Activated naive CD4-positive, alpha-beta T cell treated with anti-CD3 and anti-CD28 coated beads for 36 hours (primary cell): ENCODE data around the gene BET1. TPM values are rescaled to one million over a fixed set of nuclear protein-coding genes. Genes with fewer than 3 reads are reported as not detected.
A peak's percentile ranks its signal among the peaks of the same experiment; 100 is the strongest.
"Not testable (repeated sequence)": the region's sequence is repeated elsewhere in the genome, so short reads cannot be mapped to it uniquely, and the experiment has no call there.

Experiments used
- CTCF ChIA-PET: fragments of 350-600 bp; sonication (Branson Sonifier 250); formaldehyde crosslinking; loops from one replicate; lab custom pipeline; 2021; ENCODE audit warnings: antibody characterized with exemption; lab: Charles Lee
- DNase-seq: peaks from one replicate; pipeline ENCODE4 v3.0.0-alpha.2; 2020
- H3K27ac Mint-ChIP-seq: one replicate; pipeline ENCODE4 v1.8.0; 2021; ENCODE audit warnings: mild to moderate bottlenecking, mixed read lengths
- H3K27me3 Mint-ChIP-seq: one replicate; pipeline ENCODE4 v1.8.0; 2021; ENCODE audit warnings: low read depth, mixed read lengths
- H3K36me3 Mint-ChIP-seq: one replicate; pipeline ENCODE4 v1.8.0; 2021; ENCODE audit warnings: low read depth, mixed read lengths
- H3K4me1 Mint-ChIP-seq: one replicate; pipeline ENCODE4 v1.8.0; 2021; ENCODE audit warnings: low read depth, mixed read lengths
- H3K4me3 Mint-ChIP-seq: one replicate; pipeline ENCODE4 v1.8.0; 2021; ENCODE audit warnings: mild to moderate bottlenecking, moderate library complexity, mixed read lengths
- H3K9me3 Mint-ChIP-seq: one replicate; pipeline ENCODE4 v1.8.0; 2021; ENCODE audit warnings: mixed read lengths
- intact Hi-C: fragments of 100-400 bp; cut with micrococcal nuclease; formaldehyde crosslinking; loops from one replicate; pipeline ENCODE4 v1.15.1; 2023
- total RNA-seq, 2 experiments: library from RNA; stranded (reverse); gene quantifications; one replicate each; pipeline ENCODE4 v1.2.3, GENCODE V29; 2021

BET1 gene
- total RNA-seq, 2 experiments from 2014 or later, result 21.5 to 25.9 TPM

- no peak for DNase-seq
- Mint-ChIP-seq H3K27me3 (peaks cover 17% of the 10 kb centered on the region), H3K4me3 (no peak overlapping the region), H3K27ac (no peak overlapping the region), H3K4me1 (no peaks in the 10 kb centered on the region), H3K9me3 (no peaks in the 10 kb centered on the region), H3K36me3 (no peaks in the 10 kb centered on the region)
- intact Hi-C loops, result no loop called here
- CTCF ChIA-PET, result no interaction called here
Measured at GRCh38 chr7:94040254-94040653, 36.1 kb upstream of the BET1 start.

GRCh38 chr7:94039368-94040035, 35.3 kb upstream of the BET1 start:
- CTCF ChIA-PET, result no interaction called here
- Mint-ChIP-seq H3K27ac (no peak overlapping the region), H3K4me1 (no peaks in the 10 kb centered on the region), H3K27me3 (peaks cover 17% of the 10 kb centered on the region), H3K9me3 (no peaks in the 10 kb centered on the region), H3K36me3 (no peaks in the 10 kb centered on the region), H3K4me3 (no peak overlapping the region)
- intact Hi-C loops, result no loop called here
- no peak for DNase-seq

- Mint-ChIP-seq H3K4me1 (no peaks in the 10 kb centered on the region), H3K9me3 (no peaks in the 10 kb centered on the region), H3K36me3 (no peaks in the 10 kb centered on the region), H3K27me3 (peaks cover 30% of the 10 kb centered on the region), H3K4me3 (no peak overlapping the region), H3K27ac (no peak overlapping the region)
- intact Hi-C loops, result no loop called here
- DNase-seq, result no peak
- CTCF ChIA-PET, result interaction anchor here (0.7 kb wide), 1 partner anchor 9 kb away, joined by 3 read pairs; no protein-coding TSS in a partner anchor
Measured at GRCh38 chr7:94031865-94032264, 27.7 kb upstream of the BET1 start.

GRCh38 chr7:94030634-94031033, 26.5 kb upstream of the BET1 start:
- Mint-ChIP-seq H3K27me3 (peaks cover 36% of the 10 kb centered on the region), H3K9me3 (no peaks in the 10 kb centered on the region), H3K27ac (no peak overlapping the region), H3K4me3 (no peak overlapping the region), H3K4me1 (no peaks in the 10 kb centered on the region), H3K36me3 (peaks cover 1% of the 10 kb centered on the region)
- intact Hi-C loops, result no loop called here
- CTCF ChIA-PET, result no interaction called here
- no peak for DNase-seq

GRCh38 chr7:94029976-94030375, 25.8 kb upstream of the BET1 start:
- intact Hi-C loops, result loop anchor here (10.0 kb wide), 1 partner anchor 595 kb away; no protein-coding TSS in a partner anchor
- no peaks in the 10 kb centered on the region for H3K4me1 Mint-ChIP-seq
- peaks cover 40% of the 10 kb centered on the region for H3K27me3 Mint-ChIP-seq
- H3K27ac Mint-ChIP-seq, result no peak overlapping the region
- DNase-seq, result no peak
- peaks cover 1% of the 10 kb centered on the region for H3K36me3 Mint-ChIP-seq
- H3K9me3 Mint-ChIP-seq, result no peaks in the 10 kb centered on the region
- no peak overlapping the region for H3K4me3 Mint-ChIP-seq
- CTCF ChIA-PET, result no interaction called here

- intact Hi-C loops, result loop anchor here (10.0 kb wide), 1 partner anchor 596 kb away; no protein-coding TSS in a partner anchor
Measured at GRCh38 chr7:94028768-94029167, 24.6 kb upstream of the BET1 start.

GRCh38 chr7:94026619-94027018, 22.5 kb upstream of the BET1 start:
- H3K4me3 Mint-ChIP-seq, H3K27ac Mint-ChIP-seq, H3K36me3 Mint-ChIP-seq, DNase-seq, H3K9me3 Mint-ChIP-seq, H3K4me1 Mint-ChIP-seq: not testable (repeated sequence)
- CTCF ChIA-PET, result interaction anchor here (0.6 kb wide), 1 partner anchor 17 kb away, joined by 4 read pairs; no protein-coding TSS in a partner anchor
- intact Hi-C loops, result loop anchor here (10.0 kb wide), 1 partner anchor 598 kb away; no protein-coding TSS in a partner anchor
- H3K27me3 Mint-ChIP-seq, result peaks cover 33% of the 10 kb centered on the region

More at GRCh38 chr7:94028768-94029167, 24.6 kb upstream of the BET1 start:
- Mint-ChIP-seq H3K4me3 (no peak overlapping the region), H3K4me1 (no peaks in the 10 kb centered on the region), H3K36me3 (peaks cover 1% of the 10 kb centered on the region), H3K9me3 (no peaks in the 10 kb centered on the region), H3K27me3 (peaks cover 40% of the 10 kb centered on the region), H3K27ac (no peak overlapping the region)
- CTCF ChIA-PET, result interaction anchor here (0.7 kb wide), 1 partner anchor 59 kb away, joined by 3 read pairs; no protein-coding TSS in a partner anchor
- no peak for DNase-seq

- DNase-seq, result peak; percentile 50
- CTCF ChIA-PET, result no interaction called here
- intact Hi-C loops, result loop anchor here (1.0 to 10.0 kb wide), 3 partner anchors 18 to 602 kb away; partner anchors contain the start of gene BET1
- H3K27ac Mint-ChIP-seq, result no peak overlapping the region
- peaks cover 1% of the 10 kb centered on the region for H3K36me3 Mint-ChIP-seq
- peaks cover 23% of the 10 kb centered on the region for H3K27me3 Mint-ChIP-seq
- peaks cover 6% of the 10 kb centered on the region for H3K4me1 Mint-ChIP-seq
- H3K4me3 Mint-ChIP-seq, result no peak overlapping the region
- H3K9me3 Mint-ChIP-seq, result peaks cover 2% of the 10 kb centered on the region
Measured at GRCh38 chr7:94022550-94022949, 18.4 kb upstream of the BET1 start.

GRCh38 chr7:94016786-94017185, 12.6 kb upstream of the BET1 start:
- no peak for DNase-seq
- H3K27ac Mint-ChIP-seq, result no peak overlapping the region
- no peaks in the 10 kb centered on the region for H3K9me3 Mint-ChIP-seq
- peaks cover 19% of the 10 kb centered on the region for H3K27me3 Mint-ChIP-seq
- H3K4me3 Mint-ChIP-seq, result no peak overlapping the region
- intact Hi-C loops, result no loop called here
- H3K36me3 Mint-ChIP-seq, result no peaks in the 10 kb centered on the region
- CTCF ChIA-PET, result no interaction called here
- H3K4me1 Mint-ChIP-seq, result peaks cover 2% of the 10 kb centered on the region

- CTCF ChIA-PET, result no interaction called here
- Mint-ChIP-seq H3K36me3 (no peaks in the 10 kb centered on the region), H3K27me3 (peaks cover 18% of the 10 kb centered on the region), H3K27ac (no peak overlapping the region), H3K4me3 (no peak overlapping the region), H3K9me3 (no peaks in the 10 kb centered on the region), H3K4me1 (peaks cover 2% of the 10 kb centered on the region)
- no peak for DNase-seq
- intact Hi-C loops, result no loop called here
Measured at GRCh38 chr7:94015538-94015937, 11.4 kb upstream of the BET1 start.

GRCh38 chr7:94012746-94013145, 8.6 kb upstream of the BET1 start:
- no peak for DNase-seq
- no peaks in the 10 kb centered on the region for H3K9me3 Mint-ChIP-seq
- H3K4me1 Mint-ChIP-seq, result peaks cover 2% of the 10 kb centered on the region
- intact Hi-C loops, result no loop called here
- peaks cover 12% of the 10 kb centered on the region for H3K27me3 Mint-ChIP-seq
- CTCF ChIA-PET, result no interaction called here
- no peak overlapping the region for H3K4me3 Mint-ChIP-seq
- no peaks in the 10 kb centered on the region for H3K36me3 Mint-ChIP-seq
- no peak overlapping the region for H3K27ac Mint-ChIP-seq

GRCh38 chr7:94011714-94012353, 7.7 kb upstream of the BET1 start:
- DNase-seq, result no peak
- intact Hi-C loops, result no loop called here
- H3K4me3 Mint-ChIP-seq, result no peak overlapping the region
- no peak overlapping the region for H3K27ac Mint-ChIP-seq
- peaks cover 2% of the 10 kb centered on the region for H3K4me1 Mint-ChIP-seq
- CTCF ChIA-PET, result no interaction called here
- no peaks in the 10 kb centered on the region for H3K36me3 Mint-ChIP-seq
- peaks cover 15% of the 10 kb centered on the region for H3K27me3 Mint-ChIP-seq
- no peaks in the 10 kb centered on the region for H3K9me3 Mint-ChIP-seq
